GM19372 (cell line): ENCODE measurements around the gene ID4.
"Not testable (repeated sequence)": the region's sequence is repeated elsewhere in the genome, so short reads cannot be mapped to it uniquely, and the experiment has no call there.

ENCODE experiments used
- ATAC-seq: cut with Tn5 transposase; IDR thresholded peaks from one replicate; pipeline ENCODE4 v1.9.1; 2021; ENCODE audit warnings: mild to moderate bottlenecking, low read depth, moderate library complexity; ENCODE audit not compliant: unreplicated experiment

Gene ID4

DNA sequence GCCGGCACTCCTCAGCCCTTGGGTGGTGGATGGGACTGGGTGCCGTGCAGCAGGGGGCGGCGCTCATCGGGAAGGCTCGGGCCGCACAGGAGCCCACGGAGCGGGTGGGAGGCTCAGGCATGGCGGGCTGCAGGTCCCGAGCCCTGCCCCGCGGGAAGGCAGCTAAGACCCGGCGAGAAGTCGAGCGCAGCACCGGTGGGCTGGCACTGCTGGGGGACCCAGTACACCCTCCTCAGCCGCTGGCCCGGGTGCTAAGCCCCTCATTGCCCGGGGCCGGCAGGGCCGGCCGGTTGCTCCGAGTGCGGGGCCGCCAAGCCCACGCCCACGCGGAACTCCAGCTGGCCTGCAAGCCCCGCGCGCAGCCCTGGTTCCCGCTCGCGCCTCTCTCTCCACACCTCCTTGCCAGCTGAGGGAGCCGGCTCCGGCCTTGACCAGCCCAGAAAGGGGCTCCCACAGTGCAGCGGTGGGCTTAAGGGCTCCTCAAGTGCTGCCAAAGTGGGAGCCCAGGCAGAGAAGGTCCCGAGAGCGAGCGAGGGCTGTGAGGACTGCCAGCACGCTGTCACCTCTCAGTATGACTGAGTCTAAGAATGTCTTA, 17.3 kb downstream of the ID4 start:
- not testable (repeated sequence) for ATAC-seq

- no peak for ATAC-seq
Measured at GRCh38 chr6:19855536-19855935, 18.4 kb downstream of the ID4 start.

GRCh38 chr6:19857139-19857538, 20.0 kb downstream of the ID4 start:
- no peak for ATAC-seq

- ATAC-seq = no peak
Measured at GRCh38 chr6:19857703-19858102, 20.5 kb downstream of the ID4 start.

GRCh38 chr6:19860235-19860877, 23.2 kb downstream of the ID4 start:
- ATAC-seq = no peak

DNA sequence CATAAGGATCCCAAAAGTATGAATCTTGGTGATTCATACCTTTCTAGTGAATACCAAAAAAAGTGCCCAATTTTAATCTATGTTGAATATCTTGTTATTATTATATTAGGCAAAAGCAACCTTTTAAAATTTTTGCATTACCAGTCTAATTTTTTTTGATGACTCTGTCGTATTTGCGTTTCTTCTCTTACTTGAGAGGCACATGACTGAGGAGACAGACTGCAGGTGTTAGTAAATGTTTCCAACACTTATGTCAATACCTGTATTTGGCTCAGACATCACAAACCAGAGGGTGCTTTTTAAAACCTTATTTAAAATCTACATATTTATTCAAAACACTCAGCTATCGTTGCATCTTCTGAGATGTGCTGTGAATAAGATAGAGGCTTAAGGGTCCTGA, 27.1 kb downstream of the ID4 start:
- no peak for ATAC-seq

- no peak for ATAC-seq
Measured at GRCh38 chr6:19865178-19865577, 28.0 kb downstream of the ID4 start.

DNA sequence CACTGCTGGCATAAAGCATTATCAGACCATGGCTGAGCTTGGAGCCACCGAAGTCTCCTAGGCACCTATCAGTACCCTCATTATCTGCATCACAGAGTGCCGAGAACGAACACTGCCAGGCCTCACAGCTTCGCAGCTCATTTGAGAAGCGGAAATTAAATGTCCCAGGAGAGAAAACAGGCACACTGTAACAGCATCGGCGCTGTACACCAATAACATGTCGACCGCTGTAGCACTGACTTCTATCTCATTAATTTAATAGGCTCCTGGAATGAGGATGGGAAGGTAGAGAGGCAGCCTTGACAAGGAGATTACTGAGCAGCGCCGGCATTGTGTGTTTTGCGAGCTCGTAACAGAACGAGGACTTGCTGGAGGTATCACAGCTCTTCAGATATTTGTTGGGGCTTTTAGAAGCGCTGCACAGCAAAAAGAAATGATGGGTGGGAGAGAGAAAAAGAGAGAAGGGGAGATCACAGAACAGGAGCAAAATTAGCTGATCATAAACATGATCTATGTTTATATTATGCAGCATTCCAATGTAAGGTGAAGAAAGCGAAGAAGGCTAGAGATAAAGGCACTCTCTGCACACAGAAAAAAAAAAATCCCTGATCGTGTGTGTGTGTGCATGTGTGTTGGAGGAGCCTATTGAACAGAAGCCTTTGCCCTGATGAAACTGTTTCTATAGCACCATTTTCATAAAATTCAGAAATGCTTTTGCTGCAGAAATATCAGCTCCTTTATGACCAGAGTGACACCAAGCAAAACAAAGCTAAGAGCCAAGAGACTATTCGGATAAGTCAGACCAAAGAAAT, 29.2 kb downstream of the ID4 start:
- ATAC-seq = no peak

GRCh38 chr6:19866985-19867627, 29.9 kb downstream of the ID4 start:
- no peak for ATAC-seq

- no peak for ATAC-seq
Measured at GRCh38 chr6:19869464-19869863, 32.3 kb downstream of the ID4 start.

GRCh38 chr6:19870322-19870721, 33.2 kb downstream of the ID4 start:
- no peak for ATAC-seq

GRCh38 chr6:19873031-19873430, 35.9 kb downstream of the ID4 start:
- ATAC-seq = no peak

- ATAC-seq = no peak
Measured at GRCh38 chr6:19876672-19877071, 39.5 kb downstream of the ID4 start.

DNA sequence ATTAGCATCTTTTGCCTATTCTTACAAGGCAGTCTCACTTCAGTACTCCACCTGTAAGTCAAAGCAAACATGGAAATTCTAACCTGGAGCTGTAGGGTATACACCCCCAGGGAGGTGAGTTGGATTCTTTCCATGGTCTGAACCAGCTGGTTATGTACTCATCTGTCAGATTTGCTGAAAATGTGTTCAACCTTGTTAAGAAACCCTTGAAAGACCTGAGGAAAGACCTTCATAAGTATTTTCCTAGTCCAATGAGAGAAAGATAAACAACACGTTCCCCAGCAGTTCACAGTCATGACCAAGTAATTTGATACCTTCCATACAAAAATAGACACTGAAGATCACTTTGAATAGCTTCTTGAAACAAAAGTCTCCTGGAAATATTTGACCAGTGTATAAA, 42.5 kb downstream of the ID4 start:
- no peak for ATAC-seq

DNA sequence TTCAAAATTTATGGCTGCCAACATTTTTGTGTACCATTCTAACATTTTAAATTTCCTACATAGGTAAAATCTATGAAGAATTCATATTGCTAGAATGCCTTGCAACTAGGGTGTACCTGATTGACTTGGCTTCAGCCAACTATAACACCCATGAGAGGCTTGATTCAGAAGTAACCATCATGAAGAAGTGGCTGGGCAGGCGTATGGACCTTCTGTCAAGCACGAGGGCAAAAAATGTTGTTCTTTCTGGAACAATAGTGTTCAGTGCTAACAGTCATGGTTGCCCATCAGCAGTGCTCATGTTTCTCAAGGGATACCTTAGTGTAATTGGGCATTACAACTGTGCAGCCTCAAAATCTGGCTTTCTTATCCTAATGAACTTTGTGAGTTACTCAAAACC, 42.9 kb downstream of the ID4 start:
- no peak for ATAC-seq

- no peak for ATAC-seq
Measured at GRCh38 chr6:19891451-19891850, 54.3 kb downstream of the ID4 start.
